GM19025 (cell line): Measurements from ENCODE around the gene PCMTD2.
"Not testable (repeated sequence)": the region's sequence is repeated elsewhere in the genome, so short reads cannot be mapped to it uniquely, and the experiment has no call there.

ENCODE experiments used
- ATAC-seq: cut with Tn5 transposase; IDR thresholded peaks from one replicate; pipeline ENCODE4 v1.9.1; 2021; ENCODE audit warnings: mild to moderate bottlenecking, low read depth, moderate library complexity; ENCODE audit not compliant: unreplicated experiment

Gene PCMTD2

DNA sequence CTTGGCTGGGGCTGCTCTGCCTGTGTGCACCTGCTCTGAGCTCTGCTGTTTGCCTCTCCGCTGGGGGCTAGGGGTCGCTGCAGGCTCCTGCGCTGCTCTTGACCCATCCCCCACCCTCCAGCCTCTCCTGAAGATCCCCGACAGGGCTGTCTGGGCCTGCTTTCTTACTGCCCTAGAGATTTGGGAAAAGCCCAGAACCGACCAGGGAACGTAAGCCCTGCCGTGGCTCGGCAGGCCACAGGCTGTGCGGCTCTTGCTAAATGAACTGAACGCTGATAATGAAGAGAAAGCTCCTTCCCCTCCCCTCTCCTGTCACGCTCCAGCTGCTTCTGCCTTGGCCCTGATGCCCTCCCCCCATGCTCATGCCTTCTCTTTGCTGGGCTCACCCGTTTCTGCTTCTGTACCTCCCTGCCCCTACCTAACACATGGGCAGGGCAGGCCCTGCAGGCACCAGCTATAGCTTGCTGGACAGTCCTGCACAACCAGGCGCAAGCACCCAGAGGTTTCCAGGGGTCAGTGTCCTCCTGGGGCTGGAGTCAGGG lies 32.0 kb upstream of the PCMTD2 start:
- no peak for ATAC-seq

DNA sequence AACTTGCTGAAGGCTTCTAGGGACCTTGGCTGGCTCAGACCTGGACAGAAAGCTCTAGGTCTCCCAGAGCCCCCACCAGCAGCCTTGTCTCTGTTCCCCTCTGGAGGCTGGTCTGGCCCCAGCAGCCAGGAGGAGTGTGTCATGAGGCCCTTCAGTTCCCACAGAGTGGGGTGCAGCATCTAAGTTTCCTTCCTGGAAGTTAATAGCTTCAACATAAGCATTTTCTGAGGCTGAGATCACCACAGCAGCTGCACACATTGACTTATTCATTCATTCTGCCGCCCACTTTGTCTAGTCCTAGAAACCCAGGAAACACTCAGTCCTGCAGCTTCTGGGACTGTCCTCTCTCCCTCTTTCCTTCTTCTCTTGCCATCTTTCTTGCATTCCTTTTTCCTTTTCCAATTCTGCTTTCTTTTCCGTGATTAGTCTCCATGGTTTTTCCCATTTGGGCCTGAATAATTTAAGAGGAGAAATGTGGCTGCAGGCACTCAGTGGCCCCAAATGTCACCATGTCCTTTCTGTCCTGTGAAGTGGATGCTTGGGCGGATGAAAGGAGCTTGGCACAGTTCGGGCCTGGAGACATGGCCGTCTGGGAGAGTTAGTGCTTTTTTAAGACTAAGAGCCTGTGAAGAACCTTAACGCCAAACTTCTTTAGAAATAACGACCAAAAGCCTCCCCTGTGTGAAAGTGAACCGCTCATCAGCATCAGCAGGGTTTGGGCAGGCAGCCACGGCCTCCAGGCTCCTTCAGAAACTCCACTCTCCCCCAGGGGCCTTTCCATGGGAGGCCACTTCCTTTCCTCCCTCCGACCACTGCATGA lies 31.0 kb upstream of the PCMTD2 start:
- no peak for ATAC-seq

DNA sequence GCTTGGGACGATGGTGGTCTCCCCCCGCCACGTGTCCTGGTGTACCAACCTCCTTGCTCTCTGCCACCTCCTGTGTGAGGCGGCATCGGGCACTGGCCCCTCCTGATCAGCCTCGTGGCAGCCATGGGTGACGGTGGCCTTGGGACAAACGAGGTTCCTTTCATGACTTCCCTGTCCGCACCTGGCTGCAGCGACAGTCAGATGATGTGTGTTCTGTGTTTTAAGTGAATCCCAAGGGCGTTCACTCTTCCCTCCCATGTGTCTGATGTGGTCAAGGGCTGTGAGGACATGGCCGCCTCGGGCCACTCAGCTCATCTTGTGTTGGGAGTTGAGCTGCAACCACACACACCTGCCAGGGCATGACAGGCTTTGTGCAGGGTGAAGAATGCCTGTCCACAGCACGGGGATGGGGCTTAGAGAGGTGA lies 30.4 kb upstream of the PCMTD2 start:
- ATAC-seq, result no peak

DNA sequence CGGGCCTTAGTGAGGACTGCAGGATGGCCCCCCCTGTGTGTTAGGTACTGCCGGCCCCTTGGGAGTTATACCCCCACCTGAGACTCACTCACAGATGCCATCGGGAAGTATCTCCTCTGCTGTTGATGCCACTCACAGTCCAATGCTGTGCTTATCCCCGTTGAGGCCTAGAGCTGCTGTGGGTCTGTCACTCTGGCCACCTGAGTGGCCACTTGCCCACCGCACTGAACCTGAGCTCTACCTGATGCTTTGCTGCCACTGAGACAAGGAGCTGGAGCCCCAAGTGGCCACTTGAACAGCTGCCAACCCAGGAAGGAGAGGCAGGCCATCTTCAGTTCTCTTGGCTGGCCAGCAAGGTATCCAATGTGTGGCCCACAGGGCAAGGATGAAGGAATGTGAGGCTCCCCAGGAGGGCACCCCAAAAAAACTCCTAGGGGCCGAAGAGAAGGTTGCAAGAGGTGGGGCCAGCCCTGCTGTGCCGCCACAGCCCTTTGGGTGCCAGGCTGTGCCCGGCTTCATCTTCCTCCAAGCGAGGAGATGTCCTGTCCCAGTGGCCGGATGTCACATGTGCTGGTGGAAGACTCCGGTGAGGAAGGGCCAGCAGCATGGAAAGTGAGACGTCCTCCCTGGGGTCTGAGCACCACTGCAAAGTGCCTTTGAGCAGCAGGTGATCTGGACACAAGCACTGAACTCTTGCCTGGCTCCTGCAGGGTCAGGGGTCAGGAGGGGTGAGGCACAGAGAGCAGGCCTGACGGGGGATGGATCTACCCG lies 29.5 kb upstream of the PCMTD2 start:
- ATAC-seq, result no peak

DNA sequence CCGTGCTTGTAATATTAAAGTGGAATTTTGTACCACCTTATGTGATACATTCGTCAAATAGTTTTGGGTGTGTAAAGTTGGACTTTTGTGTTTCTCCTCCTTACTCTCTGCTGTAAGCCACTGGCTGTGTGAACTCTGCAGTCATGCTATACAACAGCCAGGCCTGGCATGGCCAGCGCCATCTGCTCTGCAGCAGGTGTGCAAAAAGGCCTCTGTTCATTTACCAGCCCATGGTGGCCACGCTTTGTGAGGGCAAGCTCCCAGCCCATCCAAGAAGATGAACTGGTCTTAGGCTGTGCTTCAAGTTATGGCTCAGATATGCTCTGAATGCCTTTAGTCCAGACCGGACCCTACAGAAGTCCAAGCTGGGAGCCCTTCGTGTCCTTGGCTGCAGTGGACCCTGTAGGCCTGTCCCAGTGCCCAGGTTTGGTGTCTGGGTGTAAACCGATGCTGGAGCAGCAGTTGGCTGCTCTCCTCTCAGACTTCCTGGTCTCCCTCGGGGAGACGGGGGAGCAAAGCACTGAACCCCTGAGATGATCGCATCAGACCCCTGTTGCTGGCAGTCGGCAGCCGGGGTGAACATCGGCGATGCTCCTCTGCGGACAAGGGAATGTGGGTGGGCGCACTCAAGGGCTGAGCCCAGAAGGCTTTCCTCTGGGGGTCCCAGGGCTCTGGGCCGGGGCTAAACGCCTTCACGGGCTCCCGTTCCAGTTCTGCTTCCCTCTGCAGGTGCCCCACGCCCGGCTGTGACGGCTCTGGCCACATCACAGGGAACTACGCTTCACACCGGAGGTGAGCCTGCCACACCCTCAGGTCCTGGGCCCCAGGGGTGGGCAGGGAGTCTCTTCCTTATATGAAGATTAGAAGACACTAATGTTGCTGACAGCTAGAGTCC lies 28.6 kb upstream of the PCMTD2 start:
- no peak for ATAC-seq

DNA sequence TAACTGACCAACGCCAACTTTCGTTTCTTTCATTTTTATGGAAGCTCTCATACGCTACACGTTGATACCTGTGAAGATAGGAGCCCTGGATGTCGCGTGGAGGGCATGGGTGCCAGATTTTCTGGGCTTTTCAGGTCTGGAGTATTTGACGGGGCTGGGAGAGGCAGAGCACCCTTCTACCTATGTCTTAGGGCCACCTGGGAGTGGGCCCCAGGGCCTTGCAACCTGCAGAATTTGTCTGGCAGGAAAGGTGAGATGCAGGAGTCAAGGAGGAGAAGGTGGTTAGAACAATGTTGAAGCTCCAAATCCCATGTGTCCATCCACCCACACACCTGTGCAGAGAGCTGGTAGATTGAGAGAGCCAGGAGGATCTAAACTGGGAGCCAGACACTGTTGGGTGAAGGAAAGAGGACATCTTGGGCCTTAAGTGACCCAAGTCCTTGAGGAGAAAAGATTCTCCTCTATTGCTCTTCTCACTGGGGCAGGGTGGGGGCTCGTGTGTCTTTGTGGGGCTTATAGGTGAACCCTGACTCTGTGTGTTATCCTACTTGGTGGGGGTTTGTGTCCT lies 27.4 kb upstream of the PCMTD2 start:
- no peak for ATAC-seq

DNA sequence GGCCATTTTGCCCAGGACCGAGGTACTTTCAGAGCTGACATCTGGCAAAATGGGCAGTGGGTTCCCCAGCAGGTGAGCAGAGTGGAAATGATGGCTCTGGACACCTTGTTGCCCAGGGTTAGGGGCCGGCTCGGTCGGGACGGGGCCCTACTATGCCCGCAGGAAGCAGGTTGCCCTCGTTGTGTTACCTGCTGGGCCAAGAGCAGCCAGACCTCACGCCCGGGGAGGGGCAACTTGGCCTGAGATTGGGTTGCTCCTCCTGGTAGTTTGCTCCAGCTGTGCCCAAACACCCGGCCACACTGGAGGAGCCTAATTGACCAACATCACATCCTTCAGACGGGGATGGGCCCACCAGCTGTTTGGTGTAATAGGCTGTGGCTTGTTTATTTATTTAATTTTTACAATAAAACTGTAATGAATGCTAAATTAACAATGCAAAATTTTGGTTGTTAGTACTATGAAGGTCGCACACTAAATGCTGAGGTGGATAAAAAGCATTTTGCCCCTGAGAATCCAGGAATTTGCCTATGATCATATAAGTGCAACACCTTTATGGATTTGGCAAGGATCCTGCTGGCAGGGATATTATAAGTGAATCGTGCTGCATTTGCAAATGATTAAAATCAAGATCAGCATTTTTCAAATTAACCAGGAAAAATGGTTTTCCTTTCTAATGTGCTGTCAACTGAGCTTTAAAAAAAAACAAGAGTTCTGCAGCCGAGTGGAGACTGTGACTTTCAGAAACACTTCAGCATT lies 26.6 kb upstream of the PCMTD2 start:
- no peak for ATAC-seq

DNA sequence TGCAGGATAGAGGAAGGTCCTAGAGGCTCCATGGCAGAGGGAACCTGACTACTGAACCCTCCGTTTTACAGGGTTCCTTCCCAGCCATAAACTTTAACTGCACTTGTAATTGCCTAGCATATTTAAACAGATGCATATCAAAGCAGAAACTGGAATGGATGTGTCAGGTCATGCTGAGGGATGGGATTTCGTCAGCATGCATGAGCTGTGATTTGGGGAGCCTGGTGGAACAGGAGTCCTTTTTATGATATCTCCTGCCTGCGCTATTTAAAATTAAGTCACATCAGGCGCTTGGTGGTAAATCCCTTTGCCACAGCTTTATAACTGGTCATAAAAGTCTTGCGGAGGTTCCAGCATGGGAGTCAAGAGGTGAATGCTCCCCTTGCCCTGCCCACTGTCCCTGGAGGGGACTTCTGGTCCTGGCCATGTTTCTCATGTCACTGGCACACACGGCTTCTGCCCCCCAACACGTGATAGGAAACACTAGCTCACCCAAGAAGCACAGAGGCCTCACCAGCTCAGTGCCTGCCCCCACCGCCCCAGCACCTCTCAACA lies 26.0 kb upstream of the PCMTD2 start:
- no peak for ATAC-seq

DNA sequence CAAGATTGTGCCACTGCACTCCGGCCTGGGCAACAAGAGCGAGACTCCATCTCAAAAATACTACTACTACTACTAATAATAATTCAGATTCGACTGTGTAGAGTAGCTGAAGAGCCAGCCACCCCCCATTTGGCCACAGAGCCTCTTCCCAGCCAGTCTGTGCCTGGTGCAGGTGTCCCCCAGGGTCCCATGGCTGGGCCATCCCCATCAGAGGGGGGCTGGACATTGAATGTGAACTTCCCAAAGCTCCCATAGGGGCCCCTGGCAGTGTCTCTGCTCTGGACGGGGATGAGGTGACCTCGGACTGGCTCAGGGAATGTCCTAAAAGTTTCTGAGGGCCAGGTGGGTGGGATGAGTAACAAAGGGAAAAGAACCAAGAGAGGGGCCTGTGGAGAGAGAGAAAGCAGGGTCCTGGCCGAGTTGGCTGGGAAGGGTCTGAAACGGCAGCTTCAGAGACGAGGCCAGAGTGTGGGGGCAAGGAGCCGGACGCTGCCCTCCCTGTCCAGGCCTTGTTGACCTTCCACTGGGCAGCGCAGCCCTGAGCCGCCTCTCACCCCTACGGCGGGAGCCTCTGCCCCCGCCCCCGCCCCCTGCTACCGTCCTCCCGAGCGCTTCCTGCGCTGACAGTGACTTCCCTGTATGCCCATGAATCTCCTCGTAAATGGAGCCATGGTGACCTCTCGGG lies 24.9 kb upstream of the PCMTD2 start:
- no peak for ATAC-seq

DNA sequence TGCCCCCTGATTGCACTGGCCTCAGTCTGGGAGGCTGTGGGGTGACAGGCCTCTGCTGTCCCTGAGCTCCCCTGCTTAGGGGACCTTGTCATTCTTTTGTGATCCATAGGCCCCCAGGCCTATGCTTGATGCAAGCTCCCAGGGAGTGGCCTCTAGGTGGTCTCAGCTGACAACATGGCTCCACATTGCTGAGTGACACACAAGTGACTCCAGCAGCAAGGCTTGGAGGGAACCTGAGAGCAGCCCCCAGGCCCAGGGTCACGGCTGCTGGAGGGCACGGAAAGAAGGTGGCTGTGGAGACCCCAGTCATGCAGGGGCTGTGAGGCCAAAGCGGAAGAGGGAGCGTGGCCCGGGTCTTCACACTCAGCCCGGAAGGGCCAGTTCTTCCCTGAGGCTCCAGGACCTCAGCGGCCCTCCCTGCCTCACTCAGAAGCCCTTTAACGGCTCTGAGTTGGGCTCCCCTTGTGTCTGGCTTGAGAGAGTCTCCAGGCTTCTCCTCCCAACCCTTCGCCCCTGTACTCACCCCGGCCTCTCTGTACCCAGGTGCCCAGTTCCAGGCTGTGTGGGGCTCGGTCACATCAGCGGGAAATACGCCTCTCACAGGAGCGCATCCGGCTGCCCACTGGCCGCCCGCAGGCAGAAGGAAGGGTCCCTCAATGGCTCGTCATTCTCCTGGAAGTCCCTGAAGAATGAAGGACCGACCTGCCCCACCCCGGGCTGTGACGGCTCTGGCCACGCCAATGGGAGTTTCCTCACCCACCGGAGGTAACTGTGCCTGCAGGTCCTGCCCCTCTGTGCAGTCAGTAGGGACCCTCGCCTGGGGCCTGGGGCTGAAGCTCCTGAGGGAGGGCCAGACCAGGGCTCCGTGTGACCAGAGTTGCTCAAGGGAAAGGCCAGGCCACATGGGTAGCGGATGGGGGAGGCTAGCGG lies 23.7 kb upstream of the PCMTD2 start:
- no peak for ATAC-seq

DNA sequence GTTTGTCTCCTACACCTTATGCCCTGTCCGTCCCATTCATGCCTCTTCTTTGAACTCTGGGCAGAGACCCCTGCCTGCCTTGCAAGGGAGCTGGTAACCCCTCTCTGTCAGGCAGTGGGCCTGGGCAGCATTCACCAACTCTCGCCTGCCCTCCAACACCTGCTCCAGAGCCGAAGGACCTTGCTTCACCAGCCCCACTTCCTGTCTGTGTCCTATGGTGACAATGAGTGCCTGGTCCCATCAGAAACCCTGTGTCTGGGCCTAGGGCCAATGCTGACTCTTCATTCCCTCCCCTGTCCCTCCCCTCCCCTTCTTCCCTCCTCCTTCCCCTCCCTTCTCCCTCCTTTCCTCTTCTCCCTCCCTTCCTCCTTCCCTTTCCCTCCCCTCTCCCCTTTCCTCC lies 22.8 kb upstream of the PCMTD2 start:
- no peak for ATAC-seq

DNA sequence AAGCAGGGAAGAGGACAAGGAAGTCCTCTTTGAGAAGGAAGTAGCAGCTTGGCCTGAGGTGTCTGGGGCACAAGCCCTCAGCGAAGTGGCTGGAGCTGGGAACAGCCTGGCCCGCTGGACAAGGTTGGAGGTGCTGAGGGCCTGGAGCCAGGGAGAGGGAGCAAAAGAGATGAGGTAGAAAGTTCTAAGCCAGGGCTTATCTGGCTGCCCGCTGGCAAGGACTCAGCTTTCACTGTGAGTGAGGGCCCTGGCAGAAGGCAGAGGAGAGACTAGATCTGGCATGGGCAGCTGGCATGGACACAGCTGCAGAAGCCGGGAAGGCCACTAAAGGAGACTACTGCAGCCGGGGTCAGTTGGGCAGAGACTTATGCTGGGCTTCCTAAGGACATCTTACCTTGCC lies 21.8 kb upstream of the PCMTD2 start:
- no peak for ATAC-seq

DNA sequence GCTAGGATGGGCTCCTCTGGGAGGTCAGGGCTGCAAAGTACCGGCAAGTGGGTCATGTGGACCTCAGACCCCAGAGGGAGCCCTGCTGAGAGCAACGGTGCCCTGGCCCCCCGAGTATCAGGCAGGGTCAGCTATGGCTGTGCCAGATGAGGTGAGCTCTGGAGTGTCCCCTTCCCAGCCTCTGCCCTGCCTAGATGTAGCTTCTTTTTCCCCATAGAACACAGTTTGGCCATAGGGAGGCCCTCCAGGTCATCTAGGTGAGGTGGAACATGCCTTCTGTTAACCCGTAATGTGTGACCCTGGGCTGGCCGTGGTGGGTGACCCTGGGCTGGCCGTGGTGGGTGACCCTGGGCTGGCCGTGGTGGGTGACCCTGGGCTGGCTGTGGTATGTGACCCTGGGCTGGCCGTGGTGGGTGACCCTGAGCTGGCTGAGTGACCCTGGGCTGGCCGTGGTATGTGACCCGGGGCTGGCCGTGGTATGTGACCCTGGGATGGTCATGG lies 21.2 kb upstream of the PCMTD2 start:
- no peak for ATAC-seq

DNA sequence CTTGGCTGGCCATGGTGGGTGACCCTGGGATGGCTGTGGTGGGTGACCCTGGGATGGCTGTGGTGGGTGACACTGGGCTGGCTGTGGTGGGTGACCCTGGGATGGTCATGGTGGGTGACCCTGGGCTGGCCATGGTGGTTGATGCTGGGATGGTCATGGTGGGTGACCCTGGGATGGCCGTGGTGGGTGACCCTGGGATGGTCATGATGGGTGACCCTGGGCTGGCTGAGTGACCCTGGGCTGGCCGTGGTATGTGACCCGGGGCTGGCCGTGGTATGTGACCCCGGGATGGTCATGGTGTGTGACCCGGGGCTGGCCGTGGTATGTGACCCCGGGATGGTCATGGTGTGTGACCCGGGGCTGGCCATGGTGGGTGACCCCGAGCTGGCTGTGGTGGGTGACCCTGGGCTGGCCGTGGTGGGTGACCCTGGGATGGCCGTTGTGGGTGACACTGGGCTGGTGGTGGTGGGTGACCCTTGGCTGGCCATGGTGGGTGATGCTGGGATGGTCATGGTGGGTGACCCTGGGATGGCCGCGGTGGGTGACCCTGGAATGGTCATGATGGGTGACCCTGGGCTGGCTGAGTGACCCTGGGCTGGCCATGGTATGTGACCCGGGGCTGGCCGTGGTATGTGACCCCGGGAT lies 20.5 kb upstream of the PCMTD2 start:
- ATAC-seq, result not testable (repeated sequence)

DNA sequence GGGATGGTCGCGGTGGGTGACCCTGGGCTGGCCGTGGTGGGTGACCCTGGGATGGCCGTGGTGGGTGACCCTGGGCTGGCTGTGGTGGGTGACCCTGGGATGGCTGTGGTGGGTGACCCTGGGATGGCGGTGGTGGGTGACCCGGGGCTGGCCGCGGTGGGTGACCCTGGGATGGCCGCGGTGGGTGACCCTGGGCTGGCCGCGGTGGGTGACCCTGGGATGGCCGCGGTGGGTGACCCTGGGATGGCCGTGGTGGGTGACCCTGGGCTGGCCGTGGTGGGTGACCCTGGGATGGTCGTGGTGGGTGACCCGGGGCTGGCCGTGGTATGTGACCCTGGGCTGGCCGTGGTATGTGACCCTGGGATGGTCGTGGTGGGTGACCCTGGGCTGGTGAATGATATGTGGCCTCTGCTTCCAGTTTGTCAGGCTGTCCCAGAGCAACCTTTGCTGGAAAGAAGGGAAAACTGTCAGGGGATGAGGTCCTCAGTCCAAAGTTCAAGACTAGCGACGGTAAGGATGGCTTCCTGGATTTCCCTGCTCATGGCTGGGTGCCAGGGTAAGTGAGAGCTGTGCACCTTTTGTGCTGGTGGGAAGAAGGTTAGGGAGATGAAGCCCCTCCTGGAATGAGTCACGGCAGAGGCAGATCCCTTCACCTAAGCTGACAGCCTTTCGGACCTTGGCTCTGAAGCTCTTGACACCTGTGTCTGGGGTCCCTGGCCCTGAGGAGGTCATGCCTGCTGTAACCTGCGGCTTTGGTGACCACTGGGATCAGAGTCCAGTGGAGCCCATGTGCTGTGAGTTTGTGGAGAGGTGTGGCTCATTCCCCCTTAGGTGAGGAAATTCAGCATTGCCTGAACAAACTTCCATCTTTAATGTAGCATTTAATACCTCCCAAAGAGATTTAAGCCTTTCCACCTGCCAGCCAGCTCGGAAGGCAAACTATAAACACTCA lies 19.1 kb upstream of the PCMTD2 start:
- no peak for ATAC-seq

DNA sequence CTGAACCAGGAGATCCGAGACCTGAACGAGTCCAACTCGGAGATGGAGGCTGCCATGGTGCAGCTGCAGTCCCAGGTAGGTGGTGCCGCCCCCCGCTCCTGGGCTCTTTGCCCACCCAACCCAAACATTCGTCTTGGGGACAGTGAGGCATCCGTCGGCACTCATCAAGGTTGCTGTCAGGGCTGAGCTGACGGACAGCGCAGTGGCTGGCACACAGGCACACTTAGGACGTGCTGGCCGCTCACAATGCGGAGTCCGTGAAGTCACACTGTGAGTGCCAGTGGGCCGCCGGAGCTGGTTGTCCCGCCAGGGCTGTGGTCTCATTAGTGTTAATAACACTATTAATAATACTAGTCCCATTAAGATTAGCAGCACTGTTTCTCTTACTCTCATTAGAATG lies 18.2 kb upstream of the PCMTD2 start:
- ATAC-seq, result no peak
